GM06990 (cell line): ENCODE measurements around the gene SNAP47.

Experiments used
- DNase-seq: peaks from one replicate; pipeline ENCODE4 v3.0.0-alpha.2; 2011; ENCODE audit not compliant: insufficient read length; ENCODE audit errors: extremely low read depth
- H3K27me3 ChIP-seq: replicated peaks from 2 replicates; pipeline ENCODE4 v1.6.0; 2011; ENCODE audit warnings: low read length; ENCODE audit not compliant: control insufficient read depth, insufficient read depth
- H3K36me3 ChIP-seq: 2 replicates; pipeline ENCODE4 v1.5.1; 2011; ENCODE audit warnings: low read length; ENCODE audit not compliant: control insufficient read depth, insufficient read depth
- H3K4me3 ChIP-seq: replicated peaks from 2 replicates; pipeline ENCODE4 v1.5.1; 2011; ENCODE audit warnings: low read depth, mild to moderate bottlenecking, control low read depth, low read length
- TF ChIP-seq, protein P1 (sequence below): IDR thresholded peaks from 2 replicates; pipeline ENCODE4 v1.5.1; 2011; ENCODE audit warnings: low read length, control low read depth, mild to moderate bottlenecking, inconsistent platforms; ENCODE audit not compliant: insufficient read depth, poor library complexity, severe bottlenecking

The SNAP47 gene

DNA sequence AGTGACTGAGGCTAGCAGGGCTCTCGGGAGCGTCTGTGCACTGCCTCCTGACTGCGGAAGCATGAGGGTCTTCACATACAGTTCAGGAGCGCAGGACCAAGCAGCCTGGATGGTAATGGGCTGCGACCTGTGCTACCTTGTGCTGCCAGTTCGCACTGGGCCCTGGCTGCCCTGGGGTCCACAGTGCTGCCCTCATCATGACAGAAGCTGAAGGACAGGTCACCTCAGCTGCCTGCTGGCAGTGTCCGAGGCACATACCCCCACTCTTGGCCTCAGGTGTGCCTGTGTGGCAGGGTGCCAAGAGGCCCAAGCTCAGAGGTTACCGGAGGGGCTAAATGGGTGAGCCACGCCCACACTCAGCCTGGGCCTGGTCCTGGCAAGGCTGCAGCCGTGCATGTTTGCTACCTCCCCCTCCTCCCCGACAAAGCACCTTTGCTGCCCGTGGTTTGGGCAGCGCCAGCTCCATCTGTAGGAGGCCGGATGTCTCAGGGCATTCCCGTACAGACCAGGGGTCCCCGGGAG lies 4.5 kb upstream of the SNAP47 start:
- Histone ChIP-seq H3K4me3 (no peak overlapping the region), H3K36me3 (peaks cover 18% of the 10 kb centered on the region), H3K27me3 (no peaks in the 10 kb centered on the region)
- no peak for DNase-seq
- TF ChIP-seq, protein P1, sequence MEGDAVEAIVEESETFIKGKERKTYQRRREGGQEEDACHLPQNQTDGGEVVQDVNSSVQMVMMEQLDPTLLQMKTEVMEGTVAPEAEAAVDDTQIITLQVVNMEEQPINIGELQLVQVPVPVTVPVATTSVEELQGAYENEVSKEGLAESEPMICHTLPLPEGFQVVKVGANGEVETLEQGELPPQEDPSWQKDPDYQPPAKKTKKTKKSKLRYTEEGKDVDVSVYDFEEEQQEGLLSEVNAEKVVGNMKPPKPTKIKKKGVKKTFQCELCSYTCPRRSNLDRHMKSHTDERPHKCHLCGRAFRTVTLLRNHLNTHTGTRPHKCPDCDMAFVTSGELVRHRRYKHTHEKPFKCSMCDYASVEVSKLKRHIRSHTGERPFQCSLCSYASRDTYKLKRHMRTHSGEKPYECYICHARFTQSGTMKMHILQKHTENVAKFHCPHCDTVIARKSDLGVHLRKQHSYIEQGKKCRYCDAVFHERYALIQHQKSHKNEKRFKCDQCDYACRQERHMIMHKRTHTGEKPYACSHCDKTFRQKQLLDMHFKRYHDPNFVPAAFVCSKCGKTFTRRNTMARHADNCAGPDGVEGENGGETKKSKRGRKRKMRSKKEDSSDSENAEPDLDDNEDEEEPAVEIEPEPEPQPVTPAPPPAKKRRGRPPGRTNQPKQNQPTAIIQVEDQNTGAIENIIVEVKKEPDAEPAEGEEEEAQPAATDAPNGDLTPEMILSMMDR = no peak

DNA sequence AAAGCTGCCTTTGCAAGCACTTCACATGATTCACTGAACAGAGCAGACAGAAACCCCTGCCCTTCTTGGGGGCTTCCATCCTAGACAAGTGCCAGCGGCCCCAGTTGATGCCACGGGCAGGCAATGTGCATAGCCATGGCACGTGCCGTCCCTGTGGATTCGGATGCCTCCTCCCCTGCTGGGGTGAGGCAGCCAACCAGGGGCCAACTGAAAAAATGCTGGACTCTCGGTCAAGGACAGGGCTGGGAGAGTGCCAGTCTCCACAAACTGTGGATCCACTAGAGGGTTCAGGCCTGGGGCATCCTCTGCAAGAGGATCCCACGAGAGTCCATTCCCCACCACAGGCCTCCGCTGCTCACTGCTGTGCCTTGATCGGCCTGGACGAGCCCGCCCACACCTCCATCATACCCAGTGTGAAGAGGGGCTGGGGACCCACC lies 4.0 kb upstream of the SNAP47 start:
- DNase-seq = no peak
- no peak overlapping the region for H3K4me3 ChIP-seq
- H3K27me3 ChIP-seq = no peaks in the 10 kb centered on the region
- TF ChIP-seq, protein P1 = no peak
- peaks cover 18% of the 10 kb centered on the region for H3K36me3 ChIP-seq

DNA sequence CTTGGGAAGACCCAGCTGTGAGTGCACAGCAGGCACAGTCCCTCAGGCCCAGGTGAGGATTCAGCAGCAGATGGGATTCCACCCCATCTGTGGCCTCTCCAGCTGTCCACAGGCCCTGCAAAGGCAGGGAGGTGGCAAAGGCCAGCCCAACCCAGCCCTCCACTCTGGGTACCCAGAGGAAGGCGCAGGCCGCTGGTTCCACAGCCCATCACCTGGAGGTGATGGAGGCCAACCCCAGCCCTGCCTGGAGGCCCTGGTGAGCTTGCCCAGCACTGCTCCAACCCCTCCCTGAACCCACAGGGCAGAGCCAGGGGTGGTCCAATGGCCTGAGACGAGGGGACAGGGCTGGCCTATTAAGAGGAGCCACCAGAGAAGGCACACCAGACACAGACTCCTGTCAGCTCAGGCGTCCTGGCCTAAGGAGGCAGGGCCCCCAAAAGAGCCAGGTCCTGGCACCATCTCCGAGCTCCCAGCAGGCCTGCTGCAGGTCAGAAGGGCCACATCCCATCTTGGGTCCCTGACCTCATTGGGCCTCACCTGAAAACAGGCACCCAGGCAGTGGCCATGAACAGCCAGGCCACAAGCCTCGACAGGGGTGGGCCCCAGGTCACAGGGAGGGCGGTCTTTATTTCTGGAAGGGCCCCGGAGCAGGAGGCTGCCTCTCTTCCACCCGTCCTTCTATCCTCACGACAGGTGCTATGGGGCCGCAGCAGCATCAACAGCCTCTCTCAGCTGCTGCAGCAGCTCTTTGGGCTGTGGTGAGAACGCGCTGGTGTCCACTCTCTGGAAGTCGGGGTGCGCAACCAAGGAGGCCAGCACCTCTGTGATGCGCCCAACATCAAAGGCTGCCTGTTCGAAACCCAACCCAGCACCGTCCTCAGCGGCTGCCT lies 3.3 kb upstream of the SNAP47 start:
- H3K27me3 ChIP-seq = no peaks in the 10 kb centered on the region
- TF ChIP-seq, protein P1 = no peak
- H3K36me3 ChIP-seq = peaks cover 18% of the 10 kb centered on the region
- no peak overlapping the region for H3K4me3 ChIP-seq
- no peak for DNase-seq

DNA sequence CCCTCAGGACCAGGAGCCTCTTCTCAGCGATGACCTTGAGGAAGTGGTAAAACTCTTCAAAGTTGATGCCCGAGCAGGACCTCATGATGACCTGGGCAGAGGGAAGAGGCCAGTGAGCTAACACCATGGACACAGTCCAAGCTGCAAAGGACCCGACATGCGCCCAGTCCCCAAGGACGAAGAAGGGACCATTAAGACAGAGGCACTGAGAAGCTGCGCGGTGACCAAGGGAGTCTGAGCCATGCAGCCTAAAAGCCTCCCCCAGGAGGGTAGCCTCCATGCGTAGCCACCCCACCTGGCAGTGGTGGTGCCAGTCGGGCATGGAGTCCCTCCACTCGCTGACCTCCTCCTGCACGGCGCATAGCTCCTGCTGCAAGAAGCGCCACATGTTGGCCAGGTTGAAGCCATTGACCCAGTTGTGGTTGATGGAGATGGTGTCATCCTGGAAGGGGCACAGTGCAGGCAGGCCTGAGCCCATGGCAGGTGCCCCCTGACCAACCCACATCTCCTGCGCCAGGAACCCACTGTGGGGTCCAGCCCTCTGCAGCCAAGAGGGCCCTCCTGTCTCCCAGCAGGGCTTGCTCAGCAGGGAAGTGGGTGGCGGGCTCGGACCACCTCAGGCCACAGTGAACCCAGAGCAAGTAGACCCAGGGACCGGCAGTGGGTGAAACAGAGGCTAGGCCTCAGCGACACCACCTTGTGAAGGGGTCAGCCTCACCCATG lies 2.5 kb upstream of the SNAP47 start:
- H3K36me3 ChIP-seq = peaks cover 18% of the 10 kb centered on the region
- no peak for DNase-seq
- TF ChIP-seq, protein P1 = no peak
- no peaks in the 10 kb centered on the region for H3K27me3 ChIP-seq
- no peak overlapping the region for H3K4me3 ChIP-seq

DNA sequence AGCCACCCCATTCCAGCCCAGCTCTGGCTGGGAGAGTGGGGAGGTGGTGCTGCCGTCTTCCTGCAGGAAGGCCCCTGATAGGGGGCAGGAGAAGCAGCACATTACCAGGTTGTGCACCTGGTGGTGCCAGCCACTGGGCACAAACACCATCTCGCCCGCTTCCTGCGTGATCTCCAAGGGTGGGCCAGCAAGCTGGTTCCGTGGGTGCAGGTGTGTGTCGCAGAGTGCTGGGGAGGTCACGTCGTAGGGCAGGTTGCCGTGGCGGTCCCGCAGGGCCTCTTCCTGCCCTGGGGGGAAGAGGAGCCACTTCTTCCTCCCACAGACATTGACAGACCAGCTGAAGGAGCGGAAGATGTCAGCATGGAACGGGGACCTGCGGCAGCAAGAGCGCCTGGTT lies 1.9 kb upstream of the SNAP47 start:
- peaks cover 18% of the 10 kb centered on the region for H3K36me3 ChIP-seq
- TF ChIP-seq, protein P1 = no peak
- H3K4me3 ChIP-seq = no peak overlapping the region
- no peak for DNase-seq
- H3K27me3 ChIP-seq = no peaks in the 10 kb centered on the region
